GM12801 (cell line): ENCODE data around the gene RBKS.

ENCODE experiments used
- TF ChIP-seq, protein P1 (sequence below): IDR thresholded peaks from one replicate; pipeline ENCODE4 v1.5.1; 2011; ENCODE audit warnings: control low read depth; ENCODE audit not compliant: insufficient read length; ENCODE audit errors: extremely low read depth

Gene RBKS

DNA sequence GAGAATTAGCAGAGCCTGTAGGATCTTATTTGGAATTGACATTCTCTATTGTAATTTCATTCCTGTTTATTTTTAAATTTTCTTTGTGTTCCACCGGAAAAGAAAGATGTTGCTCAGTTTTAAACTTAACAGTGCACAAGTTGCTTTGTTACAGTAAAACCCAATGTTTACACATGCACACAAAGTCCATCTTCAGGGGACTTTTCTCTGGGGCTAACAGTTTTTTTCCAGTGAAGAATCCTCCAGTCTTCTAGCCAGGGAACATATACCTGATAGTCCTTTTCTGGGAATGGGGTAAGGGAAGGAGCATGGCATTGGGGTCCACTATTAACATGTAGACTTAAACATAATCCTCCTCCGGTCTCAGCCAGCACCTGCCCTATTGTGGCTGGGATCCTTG lies 143.9 kb downstream of the RBKS start:
- TF ChIP-seq, protein P1, sequence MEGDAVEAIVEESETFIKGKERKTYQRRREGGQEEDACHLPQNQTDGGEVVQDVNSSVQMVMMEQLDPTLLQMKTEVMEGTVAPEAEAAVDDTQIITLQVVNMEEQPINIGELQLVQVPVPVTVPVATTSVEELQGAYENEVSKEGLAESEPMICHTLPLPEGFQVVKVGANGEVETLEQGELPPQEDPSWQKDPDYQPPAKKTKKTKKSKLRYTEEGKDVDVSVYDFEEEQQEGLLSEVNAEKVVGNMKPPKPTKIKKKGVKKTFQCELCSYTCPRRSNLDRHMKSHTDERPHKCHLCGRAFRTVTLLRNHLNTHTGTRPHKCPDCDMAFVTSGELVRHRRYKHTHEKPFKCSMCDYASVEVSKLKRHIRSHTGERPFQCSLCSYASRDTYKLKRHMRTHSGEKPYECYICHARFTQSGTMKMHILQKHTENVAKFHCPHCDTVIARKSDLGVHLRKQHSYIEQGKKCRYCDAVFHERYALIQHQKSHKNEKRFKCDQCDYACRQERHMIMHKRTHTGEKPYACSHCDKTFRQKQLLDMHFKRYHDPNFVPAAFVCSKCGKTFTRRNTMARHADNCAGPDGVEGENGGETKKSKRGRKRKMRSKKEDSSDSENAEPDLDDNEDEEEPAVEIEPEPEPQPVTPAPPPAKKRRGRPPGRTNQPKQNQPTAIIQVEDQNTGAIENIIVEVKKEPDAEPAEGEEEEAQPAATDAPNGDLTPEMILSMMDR: no peak

DNA sequence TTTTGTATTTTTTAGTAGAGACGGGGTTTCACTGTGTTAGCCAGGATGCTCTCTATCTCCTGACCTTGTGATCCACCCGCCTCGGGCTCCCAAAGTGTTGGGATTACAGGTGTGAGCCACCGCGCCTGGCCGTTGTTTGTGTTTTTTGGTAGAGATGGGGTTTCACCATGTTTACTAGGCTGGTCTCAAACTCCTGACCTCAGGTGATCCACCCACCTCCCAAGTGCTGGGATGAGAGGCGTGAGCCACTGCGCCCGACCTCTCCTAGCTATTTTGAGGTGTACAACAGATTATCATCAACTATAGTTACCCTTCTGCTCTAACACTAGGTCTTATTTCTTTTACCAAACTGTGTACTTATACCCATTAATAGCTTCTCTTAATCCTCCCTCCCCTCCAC lies 147.6 kb downstream of the RBKS start:
- TF ChIP-seq, protein P1: no peak

DNA sequence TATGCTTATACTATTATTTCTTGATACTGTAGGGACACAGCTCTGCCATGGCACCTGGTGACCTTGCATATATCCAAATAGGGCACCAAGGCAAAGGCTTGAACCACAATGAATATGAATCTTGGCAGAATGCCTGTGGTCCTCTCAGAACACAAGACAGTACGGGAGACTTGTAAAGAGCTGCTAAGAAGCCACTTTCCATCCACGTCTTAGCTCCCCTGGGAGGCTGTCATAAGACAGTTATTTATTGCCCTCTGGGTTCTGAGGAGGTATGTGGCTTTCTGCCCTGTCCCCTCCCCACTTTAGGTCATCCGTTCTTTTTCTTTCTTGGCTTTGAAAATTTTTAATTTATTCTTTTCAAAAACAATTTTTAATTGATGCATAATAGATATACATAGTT lies 148.5 kb downstream of the RBKS start:
- TF ChIP-seq, protein P1: no peak

DNA sequence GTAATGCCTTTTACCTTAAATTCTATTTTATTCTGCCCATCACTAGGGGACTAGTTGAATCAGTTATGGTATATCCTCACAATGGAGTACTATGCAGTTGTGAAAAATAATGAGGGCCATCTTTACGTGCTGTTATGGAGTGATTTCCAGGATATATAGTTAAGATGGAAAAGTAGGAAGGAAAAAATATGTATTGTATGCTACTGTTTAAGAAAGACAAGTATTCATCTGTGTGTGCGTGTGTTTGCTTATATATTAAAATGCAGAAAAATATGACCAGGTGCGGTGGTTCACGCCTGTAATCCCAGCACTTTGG lies 151.2 kb downstream of the RBKS start:
- TF ChIP-seq, protein P1: no peak

DNA sequence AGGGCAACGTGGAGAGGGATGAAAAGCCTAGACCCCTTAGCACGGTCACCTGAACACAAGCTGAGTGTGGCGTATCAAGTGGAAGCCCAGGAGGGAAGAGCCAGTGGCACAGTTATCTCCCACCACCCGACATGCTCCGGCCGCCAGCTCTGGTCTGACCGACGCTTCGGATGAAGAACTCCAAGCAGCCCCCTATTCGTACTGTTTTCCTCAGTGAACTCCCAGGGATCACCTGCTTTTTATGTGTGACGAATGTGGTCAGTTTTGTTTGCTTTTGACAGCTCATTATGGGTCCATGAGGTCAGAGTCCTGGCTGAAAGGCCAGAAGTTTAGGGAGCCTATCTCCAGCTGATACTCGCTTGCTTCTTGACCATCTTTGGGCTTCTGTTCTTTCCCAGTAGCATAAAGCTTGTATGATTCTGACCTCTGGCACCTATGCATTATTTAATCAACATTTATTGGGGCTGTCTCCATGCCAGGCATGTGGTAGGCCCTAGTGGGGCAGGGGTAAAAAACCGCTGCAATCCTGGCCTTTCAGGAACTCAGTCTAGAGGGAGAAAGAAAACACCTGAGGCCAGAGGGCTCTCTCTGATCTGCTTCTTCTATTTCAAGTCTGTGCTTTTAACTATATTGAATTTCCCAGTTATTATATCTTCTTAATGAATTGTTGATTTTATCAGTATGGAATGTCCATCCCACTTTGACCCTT lies 151.7 kb downstream of the RBKS start:
- TF ChIP-seq, protein P1: no peak

DNA sequence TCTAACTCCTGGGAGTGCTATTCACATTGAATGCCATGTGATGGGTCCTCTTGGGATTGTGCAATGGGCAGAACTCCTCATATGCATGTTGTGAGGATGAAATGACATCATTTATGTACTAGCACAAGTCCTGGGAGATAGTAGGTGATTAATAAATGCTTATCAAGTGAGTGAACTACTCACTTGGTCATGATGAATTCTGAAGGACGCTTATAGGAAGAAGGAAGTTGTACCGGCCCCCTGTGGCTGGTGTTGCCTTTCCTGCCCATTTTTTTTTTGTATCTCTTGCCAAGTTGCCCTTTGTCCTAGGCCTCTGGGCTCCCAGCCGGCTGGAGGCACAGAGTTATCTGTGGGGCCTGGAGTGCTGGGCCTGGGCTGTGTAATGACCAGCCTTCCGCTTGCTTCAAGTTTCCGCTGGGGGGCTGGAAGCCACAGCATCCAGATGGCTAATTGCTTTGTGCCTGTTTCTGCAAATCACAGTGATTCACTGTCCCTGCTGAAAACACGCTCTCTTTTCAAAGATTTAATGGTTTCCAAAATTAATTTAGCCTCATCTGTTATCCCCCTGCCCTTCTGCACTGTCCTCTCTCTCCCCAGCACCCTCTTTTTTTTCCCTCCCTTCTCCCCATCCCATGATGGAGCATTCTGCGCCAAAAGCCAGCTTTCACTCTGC lies 152.4 kb downstream of the RBKS start:
- TF ChIP-seq, protein P1: no peak

DNA sequence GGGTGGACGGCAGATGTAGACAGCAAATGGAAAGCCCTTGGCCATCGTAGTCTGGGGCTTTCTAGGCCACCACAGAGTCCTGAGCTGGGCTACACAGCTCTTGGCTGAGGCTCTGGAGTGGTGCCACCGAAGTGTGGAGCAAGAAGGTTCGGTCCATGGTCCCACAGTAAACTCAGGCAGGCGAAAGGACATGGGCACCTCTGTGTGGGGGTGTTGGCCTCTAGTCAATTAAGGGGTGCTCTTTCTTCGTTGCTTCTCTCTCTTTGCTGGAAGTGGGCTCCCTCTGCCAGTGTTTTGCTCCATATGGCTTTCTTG lies 153.3 kb downstream of the RBKS start:
- TF ChIP-seq, protein P1: no peak
